GM12873 (cell line): ENCODE data around the gene TMEM238.

ENCODE experiments used
- CTCF ChIP-seq: IDR thresholded peaks from 2 replicates; pipeline ENCODE4 v1.5.1; 2012; ENCODE audit warnings: low read depth, mild to moderate bottlenecking, moderate library complexity, low read length, control low read depth; ENCODE audit not compliant: insufficient read depth; ENCODE audit errors: missing control alignments

TMEM238 gene

DNA sequence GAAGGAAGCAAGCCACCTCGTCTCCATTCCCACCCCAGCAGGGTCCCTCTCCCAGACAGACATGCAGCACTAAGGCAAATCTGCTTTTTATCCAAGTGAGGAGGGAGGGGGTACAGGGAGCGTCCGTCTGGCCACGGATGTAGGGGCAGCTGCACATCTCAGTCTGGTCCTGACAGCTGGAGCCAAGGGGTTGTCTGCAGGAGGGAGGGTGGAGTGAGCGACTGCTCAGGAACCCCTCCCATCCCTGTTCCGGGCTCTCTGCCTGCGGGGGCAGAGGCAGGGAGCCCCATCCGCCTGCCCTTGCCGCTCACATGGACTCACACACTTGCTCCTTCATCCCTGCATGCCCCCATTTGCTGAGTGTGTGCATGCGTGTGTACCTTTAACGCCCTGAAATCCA, 4.9 kb downstream of the TMEM238 start:
- TF ChIP-seq CTCF, result no peak

DNA sequence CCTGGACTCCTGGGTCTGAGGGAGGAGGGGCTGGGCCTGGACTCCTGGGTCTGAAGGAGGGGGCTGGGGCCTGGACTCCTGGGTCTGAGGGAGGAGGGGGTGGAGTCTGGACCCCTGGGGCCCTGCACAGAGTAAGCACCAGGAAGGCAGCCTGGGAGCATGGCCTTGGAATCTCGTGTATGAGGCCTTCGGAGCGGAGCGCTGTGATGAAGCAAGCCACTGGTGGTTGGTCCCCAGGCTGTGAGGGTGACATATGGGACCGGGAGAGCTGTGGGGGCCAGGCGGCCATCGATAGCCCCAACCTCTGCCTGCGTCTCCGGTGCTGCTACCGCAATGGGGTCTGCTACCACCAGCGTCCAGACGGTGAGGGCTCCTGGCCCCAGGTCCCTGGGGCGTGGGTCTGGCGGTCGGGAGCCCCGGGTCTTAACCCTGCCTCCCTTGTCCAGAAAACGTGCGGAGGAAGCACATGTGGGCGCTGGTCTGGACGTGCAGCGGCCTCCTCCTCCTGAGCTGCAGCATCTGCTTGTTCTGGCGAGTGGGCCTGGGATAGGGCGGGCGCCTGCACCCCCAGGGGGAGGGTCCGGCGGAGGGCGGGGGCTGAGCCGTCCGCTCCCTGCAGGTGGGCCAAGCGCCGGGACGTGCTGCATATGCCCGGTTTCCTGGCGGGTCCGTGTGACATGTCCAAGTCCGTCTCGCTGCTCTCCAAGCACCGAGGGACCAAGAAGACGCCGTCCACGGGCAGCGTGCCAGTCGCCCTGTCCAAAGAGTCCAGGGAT, 6.5 kb downstream of the TMEM238 start:
- TF ChIP-seq CTCF, result no peak

DNA sequence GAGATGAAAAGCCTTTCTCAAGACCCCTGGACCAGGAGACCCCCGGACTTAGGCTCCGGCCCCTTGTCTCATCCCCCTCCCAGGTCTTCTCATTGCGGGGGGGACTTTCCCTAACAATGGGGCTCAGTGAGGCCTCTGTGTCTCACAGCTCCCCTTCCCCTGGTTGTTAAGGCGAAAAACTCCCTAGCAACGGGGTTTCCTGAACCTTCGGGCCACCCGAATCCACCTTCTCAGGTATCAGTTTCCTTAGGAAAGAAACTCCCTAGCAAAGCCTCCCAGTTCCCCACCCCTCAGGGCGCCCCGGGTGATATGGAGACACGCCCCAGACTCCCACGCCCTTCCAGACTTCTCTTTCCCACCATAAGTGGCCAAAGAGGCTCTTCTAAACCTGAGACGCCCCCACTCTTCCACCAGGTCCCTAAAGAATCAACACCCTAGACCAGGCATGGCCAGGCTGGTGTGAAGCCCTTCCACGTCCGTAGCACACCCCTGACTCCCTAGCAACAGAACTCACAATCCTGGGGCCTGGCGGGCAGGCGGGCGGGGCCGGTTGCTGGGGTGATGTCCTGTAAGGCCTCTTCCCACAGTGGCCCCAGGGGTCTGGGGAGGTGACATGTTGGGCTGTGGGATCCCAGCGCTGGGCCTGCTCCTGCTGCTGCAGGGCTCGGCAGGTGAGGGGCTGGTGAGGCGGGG, 7.7 kb downstream of the TMEM238 start, which contains the start of gene TMEM190:
Gene TMEM190, plus strand, starts transcription at position 586 of the 693 bp plus-strand sequence. Its CDS starts 28 bp downstream, at position 614.
- TF ChIP-seq CTCF, result no peak

- TF ChIP-seq CTCF, result no peak
Observed at GRCh38 chr19:55373993-55374757, 9.9 kb downstream of the TMEM238 start.

GRCh38 chr19:55373306-55373992, 10.6 kb downstream of the TMEM238 start:
- no peak for TF ChIP-seq CTCF

GRCh38 chr19:55372316-55373081, 11.6 kb downstream of the TMEM238 start:
- TF ChIP-seq CTCF, result no peak
